OCI-LY3 (cell line): Measurements from ENCODE around the gene C16orf89.

Source experiments
- CTCF ChIP-seq: fragments of 200-600, 300-600 bp; sonication (generic); IDR thresholded peaks from 2 replicates; pipeline ENCODE4 v1.5.1; 2014; ENCODE audit warnings: antibody characterized with exemption, low read length, low read depth
- EZH2phosphoT487 ChIP-seq: fragments of 200-600 bp; shearing (Covaris generic); IDR thresholded peaks from 2 replicates; pipeline ENCODE4 v1.6.1; 2018; ENCODE audit warnings: antibody characterized with exemption, mixed run types, low read depth

DNA sequence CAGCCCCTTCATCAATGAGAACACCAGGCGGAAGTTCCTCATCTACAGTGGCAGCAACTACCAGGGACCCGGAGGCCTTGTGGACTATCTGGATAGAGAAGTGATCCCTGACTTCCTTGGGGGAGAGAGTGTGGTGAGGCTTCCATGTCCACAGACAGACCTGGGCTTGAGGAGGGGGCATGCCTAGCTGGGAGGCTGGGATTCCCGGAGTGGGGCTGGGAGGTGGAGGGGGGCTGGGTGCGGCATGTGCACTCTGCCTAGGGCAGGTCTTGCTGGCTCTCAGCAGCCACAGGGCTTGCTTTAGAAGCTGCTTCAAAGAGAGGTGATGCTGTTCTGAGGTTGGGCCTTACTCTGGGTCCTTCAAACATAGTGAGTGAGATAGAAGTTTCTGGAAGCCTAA, 59.8 kb downstream of the C16orf89 start:
- TF ChIP-seq CTCF (no peak), EZH2phosphoT487 (no peak)
